Activated CD8-positive, alpha-beta T cell treated with anti-CD3 and anti-CD28 coated beads, Interleukin-2, amount 10 ng/mL, durations not matched to agents 7 days and 5 days (primary cell): Measurements from ENCODE around the gene TMEM87B. TPM values are rescaled to one million over a fixed set of nuclear protein-coding genes. Genes with fewer than 3 reads are reported as not detected.
"Not testable (repeated sequence)": the region's sequence is repeated elsewhere in the genome, so short reads cannot be mapped to it uniquely, and the experiment has no call there.

Experiments
- ATAC-seq: fragments of 150-1000 bp; cut with Tn5 transposase; one replicate; pipeline ENCODE4 v1.10.0; 2021; ENCODE audit warnings: moderate library complexity
- CTCF ChIA-PET: fragments of 350-600 bp; sonication (Branson Sonifier 250); formaldehyde crosslinking; loops from one replicate; lab custom pipeline; 2021; ENCODE audit warnings: antibody characterized with exemption; lab: Charles Lee
- POLR2A ChIA-PET: fragments of 350-600 bp; sonication (Branson Sonifier 250); formaldehyde crosslinking; loops from one replicate; lab custom pipeline; 2021; ENCODE audit warnings: antibody characterized with exemption; lab: Charles Lee
- DNase-seq: peaks from one replicate; pipeline ENCODE4 v3.0.0-alpha.2; 2020
- H3K27ac Mint-ChIP-seq: one replicate; pipeline ENCODE4 v1.8.0; 2021; ENCODE audit warnings: mild to moderate bottlenecking, mixed read lengths
- H3K27me3 Mint-ChIP-seq: one replicate; pipeline ENCODE4 v1.8.0; 2021; ENCODE audit warnings: low read depth, mixed read lengths
- H3K36me3 Mint-ChIP-seq: one replicate; pipeline ENCODE4 v1.8.0; 2021; ENCODE audit warnings: low read depth, mixed read lengths
- H3K4me1 Mint-ChIP-seq: one replicate; pipeline ENCODE4 v1.8.0; 2021; ENCODE audit warnings: low read depth, mixed read lengths
- H3K4me3 Mint-ChIP-seq: one replicate; pipeline ENCODE4 v1.8.0; 2021; ENCODE audit warnings: mild to moderate bottlenecking, mixed read lengths
- H3K9me3 Mint-ChIP-seq: one replicate; pipeline ENCODE4 v1.8.0; 2022; ENCODE audit warnings: mixed read lengths; ENCODE audit not compliant: insufficient read depth
- total RNA-seq, 2 experiments: library from RNA; stranded (reverse); gene quantifications; one replicate each; pipeline ENCODE4 v1.2.3, GENCODE V29; 2021

The TMEM87B gene
- total RNA-seq, 2 experiments from 2014 or later, result 18.6 to 19.9 TPM

- peaks cover 39% of the 10 kb centered on the region for H3K4me1 Mint-ChIP-seq
- peaks cover 27% of the 10 kb centered on the region for H3K36me3 Mint-ChIP-seq
- DNase-seq (peak; percentile 50), ATAC-seq (no peak)
- POLR2A ChIA-PET, result interaction anchor here (0.9 to 1.6 kb wide), 3 partner anchors 38 to 219 kb away, joined by 3 to 7 read pairs (median 5); partner anchors contain the start of gene ZC3H8
- CTCF ChIA-PET, result interaction anchor here (1.0 to 1.6 kb wide), 2 partner anchors 200 to 527 kb away, joined by 3 read pairs; no protein-coding TSS in a partner anchor
- H3K4me3 Mint-ChIP-seq, result peak overlapping the region; percentile 85
- peaks cover 4% of the 10 kb centered on the region for H3K27me3 Mint-ChIP-seq
- no peaks in the 10 kb centered on the region for H3K9me3 Mint-ChIP-seq
- peak overlapping the region; percentile 94 for H3K27ac Mint-ChIP-seq
These were observed 909 bp downstream of the TMEM87B start for GRCh38 chr2:112055730-112056625.

GRCh38 chr2:112056626-112056987 is 1.5 kb downstream of the TMEM87B start:
- CTCF ChIA-PET, result no interaction called here
- H3K4me3 Mint-ChIP-seq, result peak overlapping the region; percentile 85

GRCh38 chr2:112059671-112060070 is 4.6 kb downstream of the TMEM87B start:
- H3K4me1 Mint-ChIP-seq, result peaks cover 52% of the 10 kb centered on the region
- H3K27ac Mint-ChIP-seq, result no peak overlapping the region

More at GRCh38 chr2:112056626-112056987, 1.5 kb downstream of the TMEM87B start:
- Mint-ChIP-seq H3K27me3 (peaks cover 4% of the 10 kb centered on the region), H3K9me3 (no peaks in the 10 kb centered on the region), H3K36me3 (peaks cover 33% of the 10 kb centered on the region), H3K27ac (peak overlapping the region; percentile 94), H3K4me1 (peaks cover 43% of the 10 kb centered on the region)
- ATAC-seq, result no peak
- no peak for DNase-seq
- POLR2A ChIA-PET, result no interaction called here

GRCh38 chr2:112061299-112061698 is 6.2 kb downstream of the TMEM87B start:
- ChIA-PET CTCF (no interaction called here), POLR2A (no interaction called here)
- H3K27ac Mint-ChIP-seq, result no peak overlapping the region
- H3K4me3 Mint-ChIP-seq, result no peak overlapping the region
- H3K27me3 Mint-ChIP-seq, result no peaks in the 10 kb centered on the region
- peaks cover 71% of the 10 kb centered on the region for H3K36me3 Mint-ChIP-seq
- peaks cover 58% of the 10 kb centered on the region for H3K4me1 Mint-ChIP-seq
- no peaks in the 10 kb centered on the region for H3K9me3 Mint-ChIP-seq
- ATAC-seq (no peak), DNase-seq (no peak)

More at GRCh38 chr2:112059671-112060070, 4.6 kb downstream of the TMEM87B start:
- no peak overlapping the region for H3K4me3 Mint-ChIP-seq
- H3K9me3 Mint-ChIP-seq, result no peaks in the 10 kb centered on the region
- DNase-seq, result no peak
- ChIA-PET CTCF (no interaction called here), POLR2A (no interaction called here)
- H3K36me3 Mint-ChIP-seq, result peaks cover 64% of the 10 kb centered on the region
- ATAC-seq, result no peak
- no peaks in the 10 kb centered on the region for H3K27me3 Mint-ChIP-seq

- ChIA-PET POLR2A (no interaction called here), CTCF (no interaction called here)
- H3K4me1 Mint-ChIP-seq, result peaks cover 53% of the 10 kb centered on the region
These were observed 6.8 kb downstream of the TMEM87B start for GRCh38 chr2:112061840-112062239.

GRCh38 chr2:112062894-112063293 is 7.8 kb downstream of the TMEM87B start:
- Mint-ChIP-seq H3K4me1 (peaks cover 46% of the 10 kb centered on the region), H3K27me3 (no peaks in the 10 kb centered on the region), H3K27ac (no peak overlapping the region), H3K36me3 (peaks cover 78% of the 10 kb centered on the region), H3K9me3 (no peaks in the 10 kb centered on the region), H3K4me3 (no peak overlapping the region)
- CTCF ChIA-PET, result interaction anchor here (1.3 kb wide), 1 partner anchor 175 kb away, joined by 3 read pairs; no protein-coding TSS in a partner anchor
- POLR2A ChIA-PET, result no interaction called here
- DNase-seq (no peak), ATAC-seq (no peak)

More at GRCh38 chr2:112061840-112062239, 6.8 kb downstream of the TMEM87B start:
- Mint-ChIP-seq H3K9me3 (no peaks in the 10 kb centered on the region), H3K4me3 (no peak overlapping the region), H3K27me3 (no peaks in the 10 kb centered on the region), H3K27ac (no peak overlapping the region), H3K36me3 (peaks cover 73% of the 10 kb centered on the region)
- ATAC-seq (no peak), DNase-seq (no peak)

- H3K27me3 Mint-ChIP-seq, result no peaks in the 10 kb centered on the region
- peaks cover 81% of the 10 kb centered on the region for H3K36me3 Mint-ChIP-seq
- H3K4me3 Mint-ChIP-seq, result no peak overlapping the region
- CTCF ChIA-PET, result no interaction called here
- POLR2A ChIA-PET, result no interaction called here
- ATAC-seq, result no peak
- DNase-seq, result no peak
- peaks cover 3% of the 10 kb centered on the region for H3K9me3 Mint-ChIP-seq
- H3K4me1 Mint-ChIP-seq, result peaks cover 31% of the 10 kb centered on the region
- H3K27ac Mint-ChIP-seq, result no peak overlapping the region
These were observed 10.4 kb downstream of the TMEM87B start for GRCh38 chr2:112065486-112065885.

- ChIA-PET POLR2A (no interaction called here), CTCF (no interaction called here)
- Mint-ChIP-seq H3K9me3 (peaks cover 3% of the 10 kb centered on the region), H3K4me3 (no peak overlapping the region), H3K27me3 (no peaks in the 10 kb centered on the region), H3K27ac (no peak overlapping the region), H3K4me1 (peaks cover 31% of the 10 kb centered on the region), H3K36me3 (peaks cover 83% of the 10 kb centered on the region)
- ATAC-seq (no peak), DNase-seq (no peak)
These were observed 10.9 kb downstream of the TMEM87B start for GRCh38 chr2:112065966-112066365.

- CTCF ChIA-PET, H3K27ac Mint-ChIP-seq, ATAC-seq, H3K4me3 Mint-ChIP-seq, H3K27me3 Mint-ChIP-seq, DNase-seq: not testable (repeated sequence)
- POLR2A ChIA-PET, result interaction anchor here (0.5 to 0.6 kb wide), 2 partner anchors 32 to 137 kb away, joined by 3 read pairs; no protein-coding TSS in a partner anchor
- peaks cover 13% of the 10 kb centered on the region for H3K9me3 Mint-ChIP-seq
- H3K36me3 Mint-ChIP-seq, result peaks cover 83% of the 10 kb centered on the region
- H3K4me1 Mint-ChIP-seq, result peaks cover 20% of the 10 kb centered on the region
These were observed 14.7 kb downstream of the TMEM87B start for GRCh38 chr2:112069794-112070193.

- ChIA-PET POLR2A (no interaction called here), CTCF (no interaction called here)
- ATAC-seq, result no peak
- H3K27me3 Mint-ChIP-seq, result no peaks in the 10 kb centered on the region
- peaks cover 13% of the 10 kb centered on the region for H3K9me3 Mint-ChIP-seq
- H3K36me3 Mint-ChIP-seq, result peaks cover 67% of the 10 kb centered on the region
- H3K27ac Mint-ChIP-seq, result no peak overlapping the region
- H3K4me1 Mint-ChIP-seq, result peaks cover 18% of the 10 kb centered on the region
- H3K4me3 Mint-ChIP-seq, result no peak overlapping the region
- DNase-seq, result no peak
These were observed 18.8 kb downstream of the TMEM87B start for GRCh38 chr2:112073875-112074274.

- Mint-ChIP-seq H3K4me3 (no peak overlapping the region), H3K9me3 (peaks cover 10% of the 10 kb centered on the region), H3K4me1 (peaks cover 18% of the 10 kb centered on the region), H3K27ac (no peak overlapping the region), H3K36me3 (peaks cover 67% of the 10 kb centered on the region), H3K27me3 (no peaks in the 10 kb centered on the region)
- ATAC-seq (no peak), DNase-seq (no peak)
- POLR2A ChIA-PET, result no interaction called here
- CTCF ChIA-PET, result no interaction called here
These were observed 19.4 kb downstream of the TMEM87B start for GRCh38 chr2:112074506-112074905.
